Measurements from ENCODE around the gene TUBGCP2.

GRCh38 chr10:133314911-133315310 is 6.2 kb upstream of the TUBGCP2 start:
- TF ChIP-seq REST (IDR thresholded peaks at IDR 0.05; ENCODE audit: insufficient read depth in 1 of 2, low read depth in 2 of 2, low read length in 2 of 2): no peak
- no peak for TF ChIP-seq SIN3A (IDR thresholded peaks at IDR 0.05; ENCODE audit: borderline replicate concordance, insufficient read depth, low read length)
